BLaER1 treated with 17β-estradiol and CSF1 and Interleukin-3, amounts not matched to agents 10 nM and 100 nM (cell line): ENCODE results near the gene RBFOX1.
A peak's percentile ranks its signal among the peaks of the same experiment; 100 is the strongest.

ENCODE experiments used
- H3K27ac ChIP-seq, 11 experiments: shearing (Covaris generic); formaldehyde crosslinking; 2 replicates each; pipeline ENCODE4 v1.8.1; 2022
- H3K27me3 ChIP-seq, 11 experiments: shearing (Covaris generic); formaldehyde crosslinking; 2 replicates each; pipeline ENCODE4 v1.8.1; 2022
- H3K36me3 ChIP-seq, 11 experiments: shearing (Covaris generic); formaldehyde crosslinking; 2 replicates each; pipeline ENCODE4 v1.8.1; 2022
- H3K4me1 ChIP-seq, 10 experiments: shearing (Covaris generic); formaldehyde crosslinking; 2 replicates each; pipeline ENCODE4 v1.8.1; 2022
- H3K4me2 ChIP-seq, 11 experiments: shearing (Covaris generic); formaldehyde crosslinking; 2 replicates each; pipeline ENCODE4 v1.8.1; 2022
- H3K4me3 ChIP-seq, 10 experiments: shearing (Covaris generic); formaldehyde crosslinking; 2 replicates each; pipeline ENCODE4 v1.8.1; 2022
- H3K9ac ChIP-seq, 11 experiments: shearing (Covaris generic); formaldehyde crosslinking; 2 replicates each; pipeline ENCODE4 v1.8.1; 2022
- H3K9me3 ChIP-seq, 11 experiments: shearing (Covaris generic); formaldehyde crosslinking; replicated peaks in 1 of 11; 2 replicates each; pipeline ENCODE4 v1.8.1; 2022
- H4K20me1 ChIP-seq, 11 experiments: shearing (Covaris generic); formaldehyde crosslinking; 2 replicates each; pipeline ENCODE4 v1.8.1; 2022
- Cebpa-rat ChIP-seq, 11 experiments: shearing (Covaris generic); IDR thresholded peaks; 2 replicates each; pipeline ENCODE4 v1.8.1; 2022

Gene RBFOX1

GRCh38 chr16:7577588-7577987 lies 244.9 kb downstream of the RBFOX1 start:
- Histone ChIP-seq H3K9me3 (no peaks in the 10 kb centered on the region), H3K4me2 (no peak overlapping the region)

GRCh38 chr16:7579454-7579853 lies 246.8 kb downstream of the RBFOX1 start:
- Histone ChIP-seq H3K36me3 (no peaks in the 10 kb centered on the region), H3K4me1 (no peaks in the 10 kb centered on the region), H3K27me3 (no peaks in the 10 kb centered on the region), H3K4me3 (no peak overlapping the region), H3K27ac (no peak overlapping the region), H4K20me1 (no peaks in the 10 kb centered on the region), H3K9me3 (no peaks in the 10 kb centered on the region), H3K4me2 (no peak overlapping the region), H3K9ac (no peak overlapping the region)
- no peak for TF ChIP-seq Cebpa-rat (IDR thresholded peaks at IDR 0.05)

More at GRCh38 chr16:7577588-7577987, 244.9 kb downstream of the RBFOX1 start:
- TF ChIP-seq Cebpa-rat (IDR thresholded peaks at IDR 0.05), result no peak
- H3K9ac ChIP-seq, result no peak overlapping the region
- H3K27me3 ChIP-seq, result no peaks in the 10 kb centered on the region
- no peak overlapping the region for H3K27ac ChIP-seq
- H4K20me1 ChIP-seq, result no peaks in the 10 kb centered on the region
- no peak overlapping the region for H3K4me3 ChIP-seq
- no peaks in the 10 kb centered on the region for H3K4me1 ChIP-seq
- H3K36me3 ChIP-seq, result no peaks in the 10 kb centered on the region

GRCh38 chr16:7581175-7581574 lies 248.5 kb downstream of the RBFOX1 start:
- peaks cover 0 to 3% (median 0%) of the 10 kb centered on the region in 10 experiments; a peak in 1 of 20 replicates for H3K4me1 ChIP-seq
- no peak overlapping the region for H3K4me3 ChIP-seq
- H3K27me3 ChIP-seq, result no peaks in the 10 kb centered on the region
- no peak for TF ChIP-seq Cebpa-rat (IDR thresholded peaks at IDR 0.05)
- no peak overlapping the region for H3K4me2 ChIP-seq
- H3K36me3 ChIP-seq, result no peaks in the 10 kb centered on the region
- no peak overlapping the region for H3K9ac ChIP-seq
- H3K9me3 ChIP-seq, result no peaks in the 10 kb centered on the region
- H4K20me1 ChIP-seq, result no peaks in the 10 kb centered on the region
- no peak overlapping the region for H3K27ac ChIP-seq

- Histone ChIP-seq H3K4me2 (no peak overlapping the region), H3K27me3 (no peaks in the 10 kb centered on the region), H3K4me3 (no peak overlapping the region), H3K9ac (no peak overlapping the region), H3K9me3 (no peaks in the 10 kb centered on the region), H3K4me1 (peaks cover 0 to 7% (median 0%) of the 10 kb centered on the region in 10 experiments; a peak in 1 of 20 replicates), H3K36me3 (no peaks in the 10 kb centered on the region), H3K27ac (no peak overlapping the region), H4K20me1 (no peaks in the 10 kb centered on the region)
- TF ChIP-seq Cebpa-rat (IDR thresholded peaks at IDR 0.05), result no peak
Observed at GRCh38 chr16:7583396-7583795, 250.8 kb downstream of the RBFOX1 start.

DNA sequence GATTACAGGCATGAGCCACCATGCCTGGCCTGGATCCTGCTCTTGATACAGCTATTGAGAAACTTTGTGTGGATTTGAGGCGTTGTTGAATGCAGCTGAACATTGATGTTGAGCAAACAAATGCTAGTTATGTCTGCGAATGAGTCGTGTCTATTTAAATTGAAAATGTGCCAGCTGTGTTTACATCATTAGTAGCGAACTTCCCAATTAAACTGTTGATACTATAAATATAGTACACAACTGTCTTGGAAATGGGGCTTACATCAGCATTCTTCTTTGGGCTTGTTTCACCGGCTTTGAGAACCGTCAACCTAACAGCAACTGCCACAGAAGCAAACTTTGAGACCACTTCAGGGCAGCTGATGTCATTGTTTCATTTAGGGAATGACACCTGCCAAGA lies 251.9 kb downstream of the RBFOX1 start:
- H3K9me3 ChIP-seq, result no peaks in the 10 kb centered on the region
- H3K9ac ChIP-seq, result no peak overlapping the region
- no peaks in the 10 kb centered on the region for H3K27me3 ChIP-seq
- no peak for TF ChIP-seq Cebpa-rat (IDR thresholded peaks at IDR 0.05)
- no peak overlapping the region for H3K4me3 ChIP-seq
- no peaks in the 10 kb centered on the region for H3K36me3 ChIP-seq
- no peaks in the 10 kb centered on the region for H4K20me1 ChIP-seq
- H3K27ac ChIP-seq, result no peak overlapping the region
- H3K4me1 ChIP-seq, result peaks cover 0 to 7% (median 0%) of the 10 kb centered on the region in 10 experiments; a peak in 1 of 20 replicates
- H3K4me2 ChIP-seq, result no peak overlapping the region

DNA sequence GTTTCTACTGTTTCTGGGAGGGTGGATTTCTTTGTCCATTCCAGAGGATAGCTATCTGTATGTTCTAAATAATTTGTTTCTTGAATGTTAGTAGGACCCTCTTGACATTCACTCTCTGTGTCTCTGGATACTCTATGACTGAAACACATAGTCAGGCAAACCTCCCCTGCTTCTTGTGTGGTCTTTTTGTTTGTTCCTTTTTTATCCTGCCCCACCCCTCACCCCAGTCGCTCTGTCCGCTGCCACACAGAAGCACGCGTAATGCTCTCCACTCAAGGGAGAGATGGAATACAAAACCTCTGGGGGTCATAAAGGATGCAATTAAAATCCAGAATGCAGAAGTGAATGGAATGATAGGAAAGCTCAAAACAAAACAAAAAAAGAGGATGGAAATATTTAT lies 253.1 kb downstream of the RBFOX1 start:
- no peak overlapping the region for H3K9ac ChIP-seq

DNA sequence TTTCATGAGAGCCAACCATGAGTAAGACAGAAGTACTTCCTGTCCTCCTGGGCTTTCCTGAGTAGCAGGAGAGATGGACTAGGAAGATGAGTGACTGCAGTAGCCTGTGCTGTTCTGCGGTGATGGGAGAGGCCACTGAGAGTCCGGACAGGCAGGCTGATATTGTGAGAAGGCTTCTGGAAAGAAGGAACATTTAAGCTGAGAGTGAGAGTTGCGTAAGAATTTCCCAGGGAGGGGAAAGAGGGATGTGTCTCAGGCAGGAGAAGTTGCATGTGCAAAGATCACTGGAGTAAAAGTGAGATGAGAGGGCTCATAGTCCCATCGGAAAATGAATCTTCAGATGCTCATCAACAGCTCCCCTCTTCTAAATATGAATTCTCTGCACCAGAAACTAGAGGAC lies 258.3 kb downstream of the RBFOX1 start:
- H3K4me2 ChIP-seq, result no peak overlapping the region
- no peak overlapping the region for H3K9ac ChIP-seq

More for the DNA sequence above, 253.1 kb downstream of the RBFOX1 start:
- H4K20me1 ChIP-seq, result no peaks in the 10 kb centered on the region
- no peaks in the 10 kb centered on the region for H3K27me3 ChIP-seq
- TF ChIP-seq Cebpa-rat (IDR thresholded peaks at IDR 0.05), result no peak
- no peak overlapping the region for H3K4me3 ChIP-seq
- no peak overlapping the region for H3K27ac ChIP-seq
- H3K4me2 ChIP-seq, result no peak overlapping the region
- no peaks in the 10 kb centered on the region for H3K36me3 ChIP-seq
- peaks cover 0 to 7% (median 0%) of the 10 kb centered on the region in 10 experiments; a peak in 1 of 20 replicates for H3K4me1 ChIP-seq
- H3K9me3 ChIP-seq, result no peaks in the 10 kb centered on the region

DNA sequence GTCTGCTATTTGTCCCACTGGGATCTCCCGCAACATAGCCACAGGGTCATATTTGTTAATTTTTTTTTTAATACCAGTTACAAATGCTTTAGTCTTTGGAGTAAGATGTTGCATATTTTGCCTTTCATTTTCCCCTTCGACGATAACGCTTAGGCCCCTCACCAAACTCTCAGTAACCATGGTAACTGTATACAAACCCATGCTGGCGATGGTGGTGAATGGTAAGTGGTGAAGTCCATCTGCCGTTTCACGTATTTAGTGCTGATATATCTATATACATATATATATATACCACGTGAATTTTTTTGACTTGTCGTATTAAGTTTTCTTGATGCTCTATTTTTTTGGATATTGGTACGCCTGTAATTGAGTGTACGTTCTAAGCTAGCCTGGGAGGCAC lies 263.7 kb downstream of the RBFOX1 start:
- H3K4me3 ChIP-seq, result no peak overlapping the region
- no peak overlapping the region for H3K4me2 ChIP-seq
- H3K36me3 ChIP-seq, result no peaks in the 10 kb centered on the region
- H3K9ac ChIP-seq, result no peak overlapping the region
- H3K27ac ChIP-seq, result no peak overlapping the region
- no peaks in the 10 kb centered on the region for H4K20me1 ChIP-seq
- no peak for TF ChIP-seq Cebpa-rat (IDR thresholded peaks at IDR 0.05)
- H3K9me3 ChIP-seq, result no peaks in the 10 kb centered on the region
- H3K4me1 ChIP-seq, result no peaks in the 10 kb centered on the region
- no peaks in the 10 kb centered on the region for H3K27me3 ChIP-seq

More for the DNA sequence above, 258.3 kb downstream of the RBFOX1 start:
- peaks cover 0 to 7% (median 0%) of the 10 kb centered on the region in 10 experiments; a peak in 1 of 20 replicates for H3K4me1 ChIP-seq
- H4K20me1 ChIP-seq, result no peaks in the 10 kb centered on the region
- H3K27me3 ChIP-seq, result no peaks in the 10 kb centered on the region
- no peaks in the 10 kb centered on the region for H3K9me3 ChIP-seq
- TF ChIP-seq Cebpa-rat (IDR thresholded peaks at IDR 0.05), result peak in 4 of 11 experiments; percentile 19 to 68 (median 40); a peak in 5 of 22 replicates
- H3K27ac ChIP-seq, result no peak overlapping the region
- H3K36me3 ChIP-seq, result no peaks in the 10 kb centered on the region
- H3K4me3 ChIP-seq, result no peak overlapping the region

DNA sequence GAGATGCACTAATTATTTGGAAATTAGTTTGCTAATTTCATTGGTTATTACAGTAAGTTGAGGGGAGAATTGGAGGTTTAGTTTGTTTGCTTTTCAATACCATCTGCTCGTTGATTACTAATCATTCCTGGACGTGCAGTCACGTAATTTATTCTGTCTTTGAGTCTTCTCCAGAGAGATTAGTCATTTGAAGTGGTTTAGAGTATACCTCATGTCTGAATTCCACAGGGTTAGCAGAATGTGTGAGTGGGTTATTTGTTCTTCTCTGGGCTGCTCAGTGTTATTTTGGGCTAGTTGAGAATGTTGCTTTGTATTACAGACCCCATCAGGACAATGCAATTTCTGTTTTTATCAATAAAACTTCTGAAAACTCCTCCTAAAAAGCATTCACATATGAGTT lies 265.0 kb downstream of the RBFOX1 start:
- Histone ChIP-seq H3K4me1 (no peaks in the 10 kb centered on the region), H3K27me3 (no peaks in the 10 kb centered on the region), H3K27ac (no peak overlapping the region), H3K9ac (no peak overlapping the region), H3K36me3 (no peaks in the 10 kb centered on the region), H4K20me1 (no peaks in the 10 kb centered on the region), H3K4me2 (no peak overlapping the region), H3K9me3 (no peaks in the 10 kb centered on the region), H3K4me3 (no peak overlapping the region)
- TF ChIP-seq Cebpa-rat (IDR thresholded peaks at IDR 0.05), result no peak

DNA sequence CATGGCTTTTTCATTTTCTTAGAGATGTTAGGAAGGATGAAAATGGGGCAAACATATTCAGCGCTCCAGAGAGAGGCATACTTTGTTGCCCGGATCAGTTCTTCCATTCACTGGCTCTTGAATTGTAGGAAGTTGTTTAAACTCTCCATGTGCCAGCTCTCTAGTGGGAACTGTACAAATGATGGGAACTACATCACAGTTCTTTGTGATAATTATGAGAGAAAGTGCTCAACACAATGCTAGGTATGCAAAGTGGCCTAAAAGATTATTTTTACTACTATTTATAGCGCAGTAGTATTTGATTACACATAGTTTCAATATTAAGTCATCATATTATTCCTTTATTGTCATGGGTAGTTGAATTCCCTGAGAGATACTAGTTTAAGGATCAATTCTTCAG lies 268.5 kb downstream of the RBFOX1 start:
- Histone ChIP-seq H3K9ac (no peak overlapping the region), H3K36me3 (no peaks in the 10 kb centered on the region), H3K27me3 (no peaks in the 10 kb centered on the region), H3K4me1 (no peaks in the 10 kb centered on the region), H3K4me3 (no peak overlapping the region), H3K4me2 (no peak overlapping the region), H3K27ac (no peak overlapping the region), H3K9me3 (no peaks in the 10 kb centered on the region), H4K20me1 (no peaks in the 10 kb centered on the region)
- TF ChIP-seq Cebpa-rat (IDR thresholded peaks at IDR 0.05), result no peak
